NB4 (cell line): ENCODE results near the gene KDR.
A peak's percentile ranks its signal among the peaks of the same experiment; 100 is the strongest.

Experiments
- DNase-seq: peaks from one replicate; pipeline ENCODE4 v3.0.0; 2010; ENCODE audit warnings: low read depth
- H3K4me3 ChIP-seq: one replicate; pipeline ENCODE4 v1.5.1; 2011; ENCODE audit warnings: mild to moderate bottlenecking, low read depth, low read length, moderate library complexity
- MAX ChIP-seq: IDR thresholded peaks from 2 replicates; pipeline ENCODE4 v1.6.1; 2011; ENCODE audit warnings: low read depth, low read length
- MYC ChIP-seq: IDR thresholded peaks from 2 replicates; pipeline ENCODE4 v1.6.1; 2011; ENCODE audit warnings: low read depth, low read length
- POLR2A ChIP-seq: IDR thresholded peaks from 2 replicates; pipeline ENCODE4 v1.6.1; 2011; ENCODE audit warnings: mild to moderate bottlenecking; ENCODE audit not compliant: insufficient read length; ENCODE audit errors: extremely low read depth
- TF ChIP-seq, protein P1 (sequence below): IDR thresholded peaks from one replicate; pipeline ENCODE4 v1.5.1; 2012; ENCODE audit warnings: low read depth, low read length

Gene KDR

DNA sequence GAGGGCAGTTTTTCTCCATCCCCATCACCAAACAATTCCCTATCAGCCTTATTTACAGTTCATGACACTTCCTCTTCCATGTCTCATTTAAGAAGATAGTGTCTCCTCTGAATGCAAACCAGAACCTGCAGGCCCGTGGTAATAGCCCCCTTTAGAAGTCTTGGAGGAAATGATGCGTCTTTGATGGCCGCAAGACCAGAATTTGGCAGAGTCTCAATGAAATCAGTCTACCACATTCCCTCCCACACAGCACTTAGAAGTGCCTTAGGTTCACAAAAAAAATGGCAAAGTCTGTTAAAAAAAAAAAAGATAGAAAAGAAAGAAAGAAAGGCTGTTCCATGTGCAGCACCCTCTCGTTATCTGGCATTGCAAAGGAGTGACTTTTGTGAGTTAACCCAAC, 2.1 kb upstream of the KDR start:
- no peak for TF ChIP-seq POLR2A
- no peak for TF ChIP-seq MYC
- TF ChIP-seq, protein P1, sequence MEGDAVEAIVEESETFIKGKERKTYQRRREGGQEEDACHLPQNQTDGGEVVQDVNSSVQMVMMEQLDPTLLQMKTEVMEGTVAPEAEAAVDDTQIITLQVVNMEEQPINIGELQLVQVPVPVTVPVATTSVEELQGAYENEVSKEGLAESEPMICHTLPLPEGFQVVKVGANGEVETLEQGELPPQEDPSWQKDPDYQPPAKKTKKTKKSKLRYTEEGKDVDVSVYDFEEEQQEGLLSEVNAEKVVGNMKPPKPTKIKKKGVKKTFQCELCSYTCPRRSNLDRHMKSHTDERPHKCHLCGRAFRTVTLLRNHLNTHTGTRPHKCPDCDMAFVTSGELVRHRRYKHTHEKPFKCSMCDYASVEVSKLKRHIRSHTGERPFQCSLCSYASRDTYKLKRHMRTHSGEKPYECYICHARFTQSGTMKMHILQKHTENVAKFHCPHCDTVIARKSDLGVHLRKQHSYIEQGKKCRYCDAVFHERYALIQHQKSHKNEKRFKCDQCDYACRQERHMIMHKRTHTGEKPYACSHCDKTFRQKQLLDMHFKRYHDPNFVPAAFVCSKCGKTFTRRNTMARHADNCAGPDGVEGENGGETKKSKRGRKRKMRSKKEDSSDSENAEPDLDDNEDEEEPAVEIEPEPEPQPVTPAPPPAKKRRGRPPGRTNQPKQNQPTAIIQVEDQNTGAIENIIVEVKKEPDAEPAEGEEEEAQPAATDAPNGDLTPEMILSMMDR, result no peak
- TF ChIP-seq MAX, result no peak
- H3K4me3 ChIP-seq, result no peak overlapping the region
- DNase-seq, result peak; percentile 5

- no peak for DNase-seq
- H3K4me3 ChIP-seq, result no peak overlapping the region
- TF ChIP-seq MYC (no peak), POLR2A (no peak), MAX (no peak)
- TF ChIP-seq, protein P1, result no peak
Observed at GRCh38 chr4:55127053-55127452, 1.7 kb upstream of the KDR start.

- no peak overlapping the region for H3K4me3 ChIP-seq
- no peak for DNase-seq
- TF ChIP-seq, protein P1, result no peak
- TF ChIP-seq MAX (no peak), MYC (no peak), POLR2A (no peak)
Observed at GRCh38 chr4:55125763-55126541, 557 bp upstream of the KDR start.

GRCh38 chr4:55124322-55125076, 896 bp downstream of the KDR start:
- no peak for DNase-seq
- no peak overlapping the region for H3K4me3 ChIP-seq
- TF ChIP-seq, protein P1, result no peak
- TF ChIP-seq MAX (no peak), MYC (no peak), POLR2A (no peak)

- H3K4me3 ChIP-seq, result no peak overlapping the region
- no peak for DNase-seq
- TF ChIP-seq, protein P1, result no peak
- no peak for TF ChIP-seq MAX
- TF ChIP-seq MYC, result no peak
- no peak for TF ChIP-seq POLR2A
Observed at GRCh38 chr4:55123791-55124190, 1.6 kb downstream of the KDR start.
